Transverse colon (tissue), 4 donors: ENCODE data around the gene RPTOR. TPM values are rescaled to one million over a fixed set of nuclear protein-coding genes. Genes with fewer than 3 reads are reported as not detected.

Experiments
- DNase-seq: peaks from one replicate; pipeline ENCODE4 v3.0.0-alpha.2; 2019
- H3K27ac ChIP-seq, 4 donors: fragments of 200-600 bp; sonication (generic); 2 replicates each; pipeline ENCODE4 v1.5.1; 2016 to 2018; ENCODE audit warnings: inconsistent platforms in 4 of 4
- H3K27me3 ChIP-seq: fragments of 200-600 bp; sonication (generic); 2 replicates; pipeline ENCODE4 v1.5.1; 2017; ENCODE audit warnings: inconsistent platforms
- H3K36me3 ChIP-seq, 4 donors: fragments of 200-600 bp; sonication (generic); 2 replicates each; pipeline ENCODE4 v1.5.1; 2017 to 2019; ENCODE audit warnings: inconsistent platforms in 4 of 4
- H3K4me1 ChIP-seq, 4 donors: fragments of 200-600 bp; sonication (generic); 2 replicates each; pipeline ENCODE4 v1.5.1; 2017 to 2020; ENCODE audit warnings: inconsistent platforms in 4 of 4
- H3K4me3 ChIP-seq, 4 donors: fragments of 200-600 bp; sonication (generic); 1 replicate in 1 of 4; 2 replicates in 3 of 4; pipeline versions ENCODE4 v1.5.1 to v1.6.1; 2017 to 2019; ENCODE audit warnings: inconsistent platforms in 4 of 4
- H3K9me3 ChIP-seq, 2 donors: fragments of 200-600 bp; sonication (generic); 2 replicates each; pipeline ENCODE4 v1.5.1; 2017 to 2019; ENCODE audit warnings: inconsistent platforms in 2 of 2
- EP300 ChIP-seq: sonication (generic); formaldehyde crosslinking; IDR thresholded peaks from one replicate; pipeline ENCODE4 v1.6.1; 2017; ENCODE audit warnings: antibody characterized with exemption, low read depth
- POLR2A ChIP-seq: fragments of 450-650 bp; IDR thresholded peaks from one replicate; pipeline ENCODE4 v1.6.1; 2016; ENCODE audit warnings: antibody characterized with exemption, mild to moderate bottlenecking, moderate library complexity
- POLR2AphosphoS5 ChIP-seq, 3 donors: sonication (generic); formaldehyde crosslinking; IDR thresholded peaks; one replicate each; pipeline ENCODE4 v1.6.1; 2016; ENCODE audit warnings: antibody characterized with exemption in 3 of 3
- whole genome bisulfite sequencing, 2 donors: methylation state at CpG; one replicate each; pipeline ENCODE4 v1.1.5; 2018; ENCODE audit warnings: low coverage in 1 of 2; 5-methylcytosine and 5-hydroxymethylcytosine counted together
- in situ Hi-C, 4 donors: fragments of 200-750 bp; cut with MboI; loops; one replicate each; pipeline versions ENCODE4 v1.15.0 to v1.15.1; 2017; ENCODE audit warnings: low sequenced_read_pairs in 3 of 4, low pct_ligation_motif_present in 1 of 4, low pct_unique_long_range_greater_than_20kb in 1 of 4
- intact Hi-C: fragments of 100-400 bp; cut with DNase I; formaldehyde crosslinking; loops from one replicate; pipeline ENCODE4 v1.15.1; 2023; ENCODE audit warnings: low total_unique reads
- total RNA-seq, 4 donors: library from RNA; depleted of rRNA; stranded (reverse); fragments of >200 nt; gene quantifications; one replicate each; pipeline ENCODE4 v1.1.0, GENCODE V29; 2016
- TF ChIP-seq, protein P1 (sequence below), 5 experiments: fragments of 200-600 bp in 3 of 5; fragments of 450-650 bp in 2 of 5; sonication (generic) in 3 of 5; IDR thresholded peaks; 1 replicate in 2 of 5; 2 replicates in 3 of 5; pipeline ENCODE4 v1.5.1; 2016 to 2017; ENCODE audit warnings: antibody characterized with exemption in 5 of 5, inconsistent platforms in 3 of 5, mild to moderate bottlenecking in 2 of 5, moderate library complexity in 1 of 5

Gene RPTOR
- total RNA-seq, 4 donors from 2014 or later: 28.9 to 79.3 (median 48.0) TPM

DNA sequence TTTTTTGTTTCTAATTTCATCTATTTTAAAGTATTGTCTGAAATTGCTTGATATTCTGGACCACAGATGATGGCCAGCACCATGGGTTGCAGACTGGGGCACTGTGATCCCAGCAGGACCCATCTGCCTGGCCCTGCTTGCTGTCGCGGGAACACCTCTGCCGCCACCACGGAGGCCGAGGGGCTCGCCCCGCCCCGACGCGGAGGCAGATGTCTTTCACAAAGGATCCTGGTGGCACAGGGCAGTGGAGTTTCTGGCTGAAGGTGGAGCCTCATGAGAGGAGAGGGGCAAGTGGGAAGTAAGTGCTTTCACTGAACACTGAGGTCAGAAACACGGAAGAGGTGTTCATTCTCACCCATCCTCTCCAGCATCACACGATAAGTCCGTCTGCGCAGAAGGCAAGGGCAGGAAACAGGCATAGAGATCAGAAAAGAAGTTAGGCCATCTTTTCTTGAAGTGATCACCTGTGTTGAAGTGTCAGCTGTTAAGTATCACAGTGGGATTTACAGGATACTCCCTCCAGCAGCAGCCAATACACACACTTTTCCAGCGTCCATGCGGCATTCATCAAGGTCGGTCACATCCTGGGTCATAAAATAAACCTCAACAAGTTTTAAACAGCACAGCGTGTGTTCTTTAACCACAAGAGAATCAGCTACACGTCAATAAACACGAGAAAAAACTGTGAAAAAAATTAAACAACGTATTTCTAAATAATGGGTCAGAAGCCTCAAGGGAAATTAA lies 194.5 kb downstream of the RPTOR start:
- WGBS, 2 donors: 92 to 96% methylated on average over 3 to 21 of the region's 21 CpGs
- Histone ChIP-seq H3K4me1 (no peaks in the 10 kb centered on the region), H3K27me3 (no peaks in the 10 kb centered on the region), H3K4me3 (no peak overlapping the region), H3K27ac (no peak overlapping the region), H3K9me3 (no peaks in the 10 kb centered on the region), H3K36me3 (no peaks in the 10 kb centered on the region)
- no peak for DNase-seq
- TF ChIP-seq POLR2AphosphoS5 (IDR thresholded peaks at IDR 0.05) (no peak), POLR2A (no peak), EP300 (no peak)
- TF ChIP-seq, protein P1, sequence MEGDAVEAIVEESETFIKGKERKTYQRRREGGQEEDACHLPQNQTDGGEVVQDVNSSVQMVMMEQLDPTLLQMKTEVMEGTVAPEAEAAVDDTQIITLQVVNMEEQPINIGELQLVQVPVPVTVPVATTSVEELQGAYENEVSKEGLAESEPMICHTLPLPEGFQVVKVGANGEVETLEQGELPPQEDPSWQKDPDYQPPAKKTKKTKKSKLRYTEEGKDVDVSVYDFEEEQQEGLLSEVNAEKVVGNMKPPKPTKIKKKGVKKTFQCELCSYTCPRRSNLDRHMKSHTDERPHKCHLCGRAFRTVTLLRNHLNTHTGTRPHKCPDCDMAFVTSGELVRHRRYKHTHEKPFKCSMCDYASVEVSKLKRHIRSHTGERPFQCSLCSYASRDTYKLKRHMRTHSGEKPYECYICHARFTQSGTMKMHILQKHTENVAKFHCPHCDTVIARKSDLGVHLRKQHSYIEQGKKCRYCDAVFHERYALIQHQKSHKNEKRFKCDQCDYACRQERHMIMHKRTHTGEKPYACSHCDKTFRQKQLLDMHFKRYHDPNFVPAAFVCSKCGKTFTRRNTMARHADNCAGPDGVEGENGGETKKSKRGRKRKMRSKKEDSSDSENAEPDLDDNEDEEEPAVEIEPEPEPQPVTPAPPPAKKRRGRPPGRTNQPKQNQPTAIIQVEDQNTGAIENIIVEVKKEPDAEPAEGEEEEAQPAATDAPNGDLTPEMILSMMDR (IDR thresholded peaks at IDR 0.05): no peak
- in situ Hi-C loops (no loop called here), intact Hi-C loops (no loop called here)

DNA sequence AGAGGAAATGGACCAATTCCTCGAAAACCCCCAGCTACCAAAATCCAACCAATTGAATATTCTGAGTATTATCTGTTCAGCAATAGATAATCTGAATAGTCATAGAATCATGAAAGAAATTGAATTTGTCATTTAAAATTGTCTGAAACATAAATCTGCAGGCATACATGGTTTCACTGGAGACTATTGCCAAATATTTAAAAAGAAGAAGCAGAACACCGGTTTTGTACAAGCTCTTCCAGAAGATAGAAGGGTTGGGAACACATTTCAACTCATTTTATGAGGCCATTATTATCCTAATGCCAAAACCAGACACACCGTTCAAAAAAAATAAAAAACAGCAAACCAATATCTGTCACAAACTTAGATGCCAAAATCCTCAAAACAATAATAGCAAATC lies 195.5 kb downstream of the RPTOR start:
- intact Hi-C loops (no loop called here), in situ Hi-C loops (no loop called here)
- no peaks in the 10 kb centered on the region for H3K4me1 ChIP-seq
- no peaks in the 10 kb centered on the region for H3K9me3 ChIP-seq
- no peak overlapping the region for H3K27ac ChIP-seq
- DNase-seq: no peak
- no peak overlapping the region for H3K4me3 ChIP-seq
- no peaks in the 10 kb centered on the region for H3K36me3 ChIP-seq
- H3K27me3 ChIP-seq: no peaks in the 10 kb centered on the region
- TF ChIP-seq, protein P1 (IDR thresholded peaks at IDR 0.05): no peak
- TF ChIP-seq POLR2AphosphoS5 (IDR thresholded peaks at IDR 0.05) (no peak), EP300 (no peak), POLR2A (no peak)
- 62 to 63% methylated on average over 3 of the region's 3 CpGs for WGBS, 2 donors

DNA sequence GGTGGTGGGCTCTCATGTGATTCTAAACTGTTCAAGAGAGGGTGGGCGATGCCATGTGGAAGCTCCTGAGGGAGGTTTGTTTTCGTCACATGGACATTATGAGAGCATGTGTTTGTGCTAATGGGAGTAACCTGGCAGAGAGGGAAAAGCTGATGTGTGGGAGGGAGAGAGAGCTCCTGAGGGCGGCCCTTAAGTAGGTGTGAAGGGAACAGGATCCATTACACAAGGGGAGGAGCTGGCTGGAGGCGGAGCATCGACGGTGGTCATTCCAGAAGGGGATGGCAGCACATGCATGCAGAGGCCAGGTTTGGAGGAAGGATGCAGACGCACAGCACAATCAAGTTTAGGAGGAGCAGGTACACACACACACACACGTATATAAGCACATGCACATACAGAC lies 197.5 kb downstream of the RPTOR start:
- H3K36me3 ChIP-seq: no peaks in the 10 kb centered on the region
- intact Hi-C loops: no loop called here
- no peak for TF ChIP-seq POLR2AphosphoS5 (IDR thresholded peaks at IDR 0.05)
- no peak for TF ChIP-seq EP300
- no peak for TF ChIP-seq POLR2A
- TF ChIP-seq, protein P1 (IDR thresholded peaks at IDR 0.05): no peak
- WGBS, 2 donors: 94 to 100% methylated on average over 2 to 8 of the region's 8 CpGs
- DNase-seq: no peak
- no peak overlapping the region for H3K27ac ChIP-seq
- in situ Hi-C loops: no loop called here
- H3K27me3 ChIP-seq: no peaks in the 10 kb centered on the region
- no peaks in the 10 kb centered on the region for H3K9me3 ChIP-seq
- H3K4me1 ChIP-seq: no peaks in the 10 kb centered on the region
- no peak overlapping the region for H3K4me3 ChIP-seq

DNA sequence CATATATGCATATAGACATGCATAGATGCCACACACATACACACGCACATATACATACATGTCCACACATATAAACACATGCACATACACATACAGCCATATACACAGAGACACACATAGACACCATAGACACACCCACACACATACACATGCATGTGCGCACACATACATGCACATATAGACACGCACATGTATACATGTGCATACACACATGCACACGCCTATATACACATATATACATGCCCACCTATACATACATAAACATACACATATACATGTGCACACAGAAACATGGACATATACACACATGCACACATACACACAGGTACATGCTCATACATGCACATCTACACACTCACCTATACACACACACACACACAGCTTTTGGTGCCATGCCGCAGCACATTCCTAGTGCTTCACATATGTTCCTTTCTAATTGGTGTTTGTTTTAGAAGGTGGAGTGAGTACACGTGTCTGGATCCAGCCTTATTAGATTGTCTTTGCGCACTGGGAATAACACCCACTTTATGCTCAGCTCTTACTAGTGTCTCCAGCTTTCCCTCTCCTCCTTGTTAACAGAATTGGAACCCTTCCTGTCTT lies 198.0 kb downstream of the RPTOR start:
- Histone ChIP-seq H3K4me1 (no peaks in the 10 kb centered on the region), H3K4me3 (no peak overlapping the region), H3K27ac (no peak overlapping the region), H3K9me3 (no peaks in the 10 kb centered on the region), H3K36me3 (no peaks in the 10 kb centered on the region), H3K27me3 (no peaks in the 10 kb centered on the region)
- intact Hi-C loops: no loop called here
- TF ChIP-seq POLR2A: no peak
- TF ChIP-seq POLR2AphosphoS5 (IDR thresholded peaks at IDR 0.05): no peak
- TF ChIP-seq, protein P1 (IDR thresholded peaks at IDR 0.05): no peak
- TF ChIP-seq EP300: no peak
- WGBS, 2 donors: 67 to 76% methylated on average over 6 to 7 of the region's 7 CpGs
- in situ Hi-C loops: no loop called here
- no peak for DNase-seq
